ENCODE measurements around the gene GPC6.

GPC6 gene

DNA sequence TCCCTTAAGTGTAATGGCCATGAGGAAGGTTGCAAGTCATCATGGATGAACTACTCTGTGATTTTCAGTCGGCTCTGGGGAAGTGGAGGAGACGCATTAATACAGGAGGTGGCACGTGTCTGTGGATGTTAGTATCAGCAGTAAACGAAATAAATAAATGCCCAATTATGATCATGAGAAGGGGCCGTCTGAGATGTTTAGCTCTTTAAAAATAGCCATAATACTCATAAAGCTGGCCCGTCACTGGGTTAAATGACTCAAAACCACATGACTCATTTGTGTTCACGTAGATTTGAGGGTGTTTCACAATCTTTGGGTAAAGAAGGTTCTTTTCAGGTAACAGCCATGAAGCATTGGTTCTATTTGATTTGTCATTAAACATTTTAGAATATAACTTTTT, 620.6 kb downstream of the GPC6 start:
- H3K4me3 Mint-ChIP-seq: no peak overlapping the region
- TF ChIP-seq, protein P1, sequence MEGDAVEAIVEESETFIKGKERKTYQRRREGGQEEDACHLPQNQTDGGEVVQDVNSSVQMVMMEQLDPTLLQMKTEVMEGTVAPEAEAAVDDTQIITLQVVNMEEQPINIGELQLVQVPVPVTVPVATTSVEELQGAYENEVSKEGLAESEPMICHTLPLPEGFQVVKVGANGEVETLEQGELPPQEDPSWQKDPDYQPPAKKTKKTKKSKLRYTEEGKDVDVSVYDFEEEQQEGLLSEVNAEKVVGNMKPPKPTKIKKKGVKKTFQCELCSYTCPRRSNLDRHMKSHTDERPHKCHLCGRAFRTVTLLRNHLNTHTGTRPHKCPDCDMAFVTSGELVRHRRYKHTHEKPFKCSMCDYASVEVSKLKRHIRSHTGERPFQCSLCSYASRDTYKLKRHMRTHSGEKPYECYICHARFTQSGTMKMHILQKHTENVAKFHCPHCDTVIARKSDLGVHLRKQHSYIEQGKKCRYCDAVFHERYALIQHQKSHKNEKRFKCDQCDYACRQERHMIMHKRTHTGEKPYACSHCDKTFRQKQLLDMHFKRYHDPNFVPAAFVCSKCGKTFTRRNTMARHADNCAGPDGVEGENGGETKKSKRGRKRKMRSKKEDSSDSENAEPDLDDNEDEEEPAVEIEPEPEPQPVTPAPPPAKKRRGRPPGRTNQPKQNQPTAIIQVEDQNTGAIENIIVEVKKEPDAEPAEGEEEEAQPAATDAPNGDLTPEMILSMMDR (IDR thresholded peaks at IDR 0.05; ENCODE audit: unreplicated experiment in 3 of 3): no peak
- no peaks in the 10 kb centered on the region for H3K27me3 Mint-ChIP-seq (ENCODE audit: low read depth)
- H3K9me3 Mint-ChIP-seq: no peaks in the 10 kb centered on the region
- H3K27ac Mint-ChIP-seq: no peak overlapping the region
- no peaks in the 10 kb centered on the region for H3K36me3 Mint-ChIP-seq (ENCODE audit: low read depth)
- H3K4me1 Mint-ChIP-seq: peaks cover 5% of the 10 kb centered on the region

DNA sequence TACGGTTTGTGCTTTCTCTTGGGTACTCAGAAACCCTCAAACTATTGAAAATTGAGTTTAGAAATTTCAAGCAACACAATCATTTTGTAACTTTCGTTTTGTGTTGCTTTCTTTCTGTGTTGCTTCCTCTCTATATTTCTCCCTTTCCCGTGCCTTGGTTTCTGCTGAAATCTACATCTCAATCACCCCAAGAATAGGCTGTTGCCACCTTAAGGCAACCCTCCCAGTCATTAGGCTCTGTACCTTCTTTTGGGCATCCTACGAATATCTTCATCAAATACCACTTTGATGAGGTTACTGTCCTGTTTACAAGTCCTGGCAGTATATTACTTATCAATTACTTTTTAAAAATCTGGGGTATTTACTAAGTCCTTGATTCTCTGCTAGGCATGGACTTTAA, 621.6 kb downstream of the GPC6 start:
- no peaks in the 10 kb centered on the region for H3K9me3 Mint-ChIP-seq
- no peaks in the 10 kb centered on the region for H3K27me3 Mint-ChIP-seq (ENCODE audit: low read depth)
- no peak overlapping the region for H3K4me3 Mint-ChIP-seq
- TF ChIP-seq, protein P1 (IDR thresholded peaks at IDR 0.05; ENCODE audit: unreplicated experiment in 3 of 3): no peak
- H3K36me3 Mint-ChIP-seq (ENCODE audit: low read depth): no peaks in the 10 kb centered on the region
- H3K4me1 Mint-ChIP-seq: peaks cover 2% of the 10 kb centered on the region
- H3K27ac Mint-ChIP-seq: no peak overlapping the region

DNA sequence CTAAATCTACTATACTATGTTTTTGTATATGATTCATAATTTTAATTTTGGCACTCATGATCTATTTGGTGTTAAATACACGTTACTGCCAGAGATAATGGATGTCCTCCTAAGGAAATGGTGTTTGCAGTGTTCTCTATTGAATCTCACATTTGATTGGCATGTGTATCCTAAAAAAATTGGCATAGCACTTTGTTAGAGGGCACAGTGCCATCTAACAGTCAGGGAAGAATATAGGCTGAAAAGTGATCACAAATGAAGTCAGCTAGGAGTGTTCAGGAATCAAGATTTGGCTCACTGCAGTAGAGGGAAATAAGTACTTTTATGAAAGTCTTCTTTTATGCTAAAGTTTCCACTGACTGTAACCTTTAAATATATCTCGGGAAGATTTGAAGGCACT, 624.6 kb downstream of the GPC6 start:
- TF ChIP-seq, protein P1 (IDR thresholded peaks at IDR 0.05; ENCODE audit: unreplicated experiment in 3 of 3): no peak
- Mint-ChIP-seq H3K4me3 (no peak overlapping the region), H3K27ac (no peak overlapping the region), H3K9me3 (no peaks in the 10 kb centered on the region), H3K36me3 (ENCODE audit: low read depth) (no peaks in the 10 kb centered on the region), H3K27me3 (ENCODE audit: low read depth) (no peaks in the 10 kb centered on the region), H3K4me1 (no peaks in the 10 kb centered on the region)

DNA sequence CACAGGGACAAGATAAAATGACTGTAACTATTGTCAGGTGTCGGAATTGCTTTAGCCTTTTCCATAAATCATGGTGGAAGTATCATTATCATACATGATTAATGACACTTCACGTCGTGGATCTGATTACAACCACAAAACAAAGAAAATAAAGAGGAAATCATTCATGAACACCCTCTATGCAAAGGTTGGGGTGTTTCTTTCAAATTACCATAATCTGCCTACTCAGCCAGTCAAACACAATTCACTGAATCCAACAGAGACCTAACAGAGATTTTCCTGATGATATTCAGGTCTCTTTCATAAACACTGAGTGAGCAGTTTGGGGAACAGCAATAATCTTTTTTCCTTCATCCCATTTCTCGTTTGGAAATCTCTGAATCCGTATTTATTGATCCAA, 627.3 kb downstream of the GPC6 start:
- Mint-ChIP-seq H3K9me3 (no peaks in the 10 kb centered on the region), H3K27me3 (ENCODE audit: low read depth) (no peaks in the 10 kb centered on the region), H3K4me3 (no peak overlapping the region), H3K4me1 (no peaks in the 10 kb centered on the region), H3K36me3 (ENCODE audit: low read depth) (no peaks in the 10 kb centered on the region), H3K27ac (no peak overlapping the region)
- TF ChIP-seq, protein P1 (IDR thresholded peaks at IDR 0.05; ENCODE audit: unreplicated experiment in 3 of 3): no peak

DNA sequence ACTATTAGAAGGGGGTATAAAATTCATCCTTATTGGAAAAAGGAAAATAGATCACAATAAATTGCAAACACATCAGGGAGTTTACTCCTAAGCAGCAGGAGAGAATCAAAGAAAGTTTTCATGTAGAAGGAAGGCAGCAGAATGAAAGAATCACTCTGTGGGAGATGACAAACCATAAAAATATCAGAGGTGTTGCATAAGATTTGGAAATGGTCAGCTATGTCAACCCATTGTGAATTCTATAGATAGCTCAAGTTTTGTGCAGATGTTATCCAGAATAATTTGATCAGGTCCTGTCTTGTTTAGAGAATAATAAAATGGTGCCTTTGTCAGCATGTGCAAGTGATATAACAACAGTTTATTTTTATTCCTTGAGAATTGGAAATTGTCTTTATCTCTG, 630.5 kb downstream of the GPC6 start:
- Mint-ChIP-seq H3K36me3 (ENCODE audit: low read depth) (no peaks in the 10 kb centered on the region), H3K4me1 (peaks cover 3% of the 10 kb centered on the region), H3K27me3 (ENCODE audit: low read depth) (no peaks in the 10 kb centered on the region), H3K4me3 (no peak overlapping the region), H3K27ac (no peak overlapping the region), H3K9me3 (no peaks in the 10 kb centered on the region)
- TF ChIP-seq, protein P1 (IDR thresholded peaks at IDR 0.05; ENCODE audit: unreplicated experiment in 3 of 3): no peak

DNA sequence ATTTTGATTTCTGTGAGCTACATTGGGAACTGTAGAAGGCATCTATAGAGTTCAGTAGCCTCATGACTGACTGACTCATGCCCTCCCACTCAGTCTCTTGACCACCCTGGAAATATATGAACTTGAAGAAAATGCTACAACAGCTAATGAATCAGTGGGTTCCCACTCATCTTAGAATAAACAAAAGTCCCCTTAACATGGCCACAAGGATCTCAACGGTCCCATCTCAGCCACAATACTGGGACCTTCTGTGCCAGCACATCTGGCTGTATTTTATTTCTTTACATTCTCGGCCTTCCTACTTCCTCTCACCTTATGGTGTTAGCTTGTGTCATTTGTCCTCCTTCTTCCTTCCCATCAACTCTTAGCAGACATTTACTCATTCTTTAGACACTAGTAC, 633.1 kb downstream of the GPC6 start:
- H3K36me3 Mint-ChIP-seq (ENCODE audit: low read depth): no peaks in the 10 kb centered on the region
- TF ChIP-seq, protein P1 (IDR thresholded peaks at IDR 0.05; ENCODE audit: unreplicated experiment in 3 of 3): no peak
- no peaks in the 10 kb centered on the region for H3K9me3 Mint-ChIP-seq
- H3K4me1 Mint-ChIP-seq: peaks cover 4% of the 10 kb centered on the region
- no peaks in the 10 kb centered on the region for H3K27me3 Mint-ChIP-seq (ENCODE audit: low read depth)
- no peak overlapping the region for H3K27ac Mint-ChIP-seq
- no peak overlapping the region for H3K4me3 Mint-ChIP-seq
